Activated CD8-positive, alpha-beta memory T cell treated with anti-CD3 and anti-CD28 coated beads for 36 hours (primary cell): ENCODE results near the gene MAD1L1. TPM values are rescaled to one million over a fixed set of nuclear protein-coding genes. Genes with fewer than 3 reads are reported as not detected.

Experiments
- CTCF ChIA-PET: fragments of 350-600 bp; sonication (Branson Sonifier 250); formaldehyde crosslinking; loops from one replicate; lab custom pipeline; 2021; ENCODE audit warnings: antibody characterized with exemption; lab: Charles Lee
- POLR2A ChIA-PET: fragments of 350-600 bp; sonication (Branson Sonifier 250); formaldehyde crosslinking; loops from one replicate; lab custom pipeline; 2021; ENCODE audit warnings: antibody characterized with exemption; lab: Charles Lee
- total RNA-seq, 2 experiments: library from RNA; stranded (reverse); gene quantifications; one replicate each; pipeline ENCODE4 v1.2.3, GENCODE V29; 2021

Gene MAD1L1
- total RNA-seq, 2 experiments from 2014 or later = 39.4 to 40.8 TPM

DNA sequence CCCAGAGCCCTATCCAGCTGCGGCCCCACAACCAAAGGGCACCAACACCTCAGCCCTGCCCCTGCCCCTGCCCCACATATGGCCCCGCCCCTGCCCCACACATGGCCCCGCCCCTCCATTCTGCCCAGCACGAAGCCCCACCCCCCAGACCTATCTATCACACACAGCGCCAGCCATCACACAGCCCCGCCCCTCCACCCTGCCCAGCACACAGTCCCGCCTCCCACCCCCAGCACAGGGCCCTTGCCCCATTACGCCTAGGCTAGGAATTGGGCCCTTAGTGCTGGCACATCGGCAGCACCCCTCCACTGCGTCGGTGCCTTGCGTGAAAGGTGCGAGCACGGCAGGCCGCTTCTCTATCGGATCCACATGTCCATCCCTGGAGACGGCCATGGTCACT is 126.8 kb downstream of the MAD1L1 start:
- CTCF ChIA-PET = no interaction called here
- POLR2A ChIA-PET = no interaction called here

DNA sequence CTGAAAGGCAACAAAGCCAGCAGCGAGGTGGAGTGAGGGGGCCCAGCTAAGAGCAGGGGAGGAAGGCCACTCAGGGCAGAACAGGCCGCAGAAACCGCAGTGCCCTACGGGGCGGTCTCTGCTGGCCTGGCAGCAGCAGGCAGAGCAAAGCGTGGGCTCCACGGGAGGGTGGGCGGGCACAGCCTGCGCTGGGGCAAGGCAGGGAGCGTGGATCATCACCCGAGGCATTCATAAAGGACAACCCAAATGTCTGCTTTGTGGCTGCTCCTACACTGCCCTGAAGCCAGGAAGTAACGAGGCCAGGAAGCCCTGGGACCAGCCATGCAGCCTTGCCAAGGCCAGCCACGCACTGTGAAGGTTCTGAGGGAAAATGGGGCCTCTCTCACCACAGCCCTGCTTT is 127.5 kb downstream of the MAD1L1 start:
- ChIA-PET CTCF (no interaction called here), POLR2A (no interaction called here)

DNA sequence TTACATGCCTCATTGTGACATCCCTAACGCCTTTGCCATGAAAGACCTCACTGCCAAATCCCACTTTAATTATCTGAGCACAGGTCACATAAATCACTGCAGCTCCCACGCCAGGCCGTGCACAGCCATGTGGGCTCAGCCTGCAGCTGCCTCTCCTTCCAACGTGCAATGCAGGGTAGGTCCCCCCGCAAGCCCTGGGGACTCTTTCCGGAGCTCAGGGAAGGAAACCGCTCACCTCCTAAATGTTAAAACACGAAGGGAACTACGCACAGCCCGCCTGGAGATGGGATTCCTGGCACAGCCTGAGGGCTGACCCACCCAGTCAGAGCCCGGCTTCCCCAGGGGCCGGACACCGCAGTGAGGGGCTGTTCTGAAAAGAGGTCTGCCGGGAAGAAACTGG is 128.0 kb downstream of the MAD1L1 start:
- ChIA-PET CTCF (no interaction called here), POLR2A (no interaction called here)

DNA sequence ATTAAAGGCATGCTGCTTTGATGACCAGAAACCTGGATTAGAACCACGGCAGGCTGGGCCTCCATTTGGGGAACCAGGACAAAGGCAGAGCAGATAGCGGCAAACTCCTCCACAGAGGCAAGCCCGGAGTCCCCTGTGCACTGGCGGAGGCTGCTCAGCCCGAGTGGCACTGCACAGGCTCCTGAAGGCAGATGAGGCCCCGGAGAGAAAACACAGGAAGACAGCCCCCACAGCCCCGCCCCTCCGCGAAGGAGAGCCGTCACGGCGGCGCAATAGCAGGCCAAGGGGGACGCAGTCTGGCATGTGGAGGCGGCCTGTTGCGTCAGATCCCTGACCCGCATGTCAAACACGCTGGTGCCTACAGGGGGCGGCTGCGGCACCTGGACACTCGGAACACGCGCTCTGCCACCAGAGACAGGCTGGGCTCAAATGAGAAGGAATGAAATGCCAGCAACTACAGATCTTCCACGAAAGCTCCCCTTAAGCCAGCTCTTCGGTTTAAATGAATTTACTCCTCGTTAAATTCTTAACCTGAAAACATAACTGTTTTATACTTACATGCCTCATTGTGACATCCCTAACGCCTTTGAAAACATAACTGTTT is 128.5 kb downstream of the MAD1L1 start:
- CTCF ChIA-PET = no interaction called here
- POLR2A ChIA-PET = no interaction called here

DNA sequence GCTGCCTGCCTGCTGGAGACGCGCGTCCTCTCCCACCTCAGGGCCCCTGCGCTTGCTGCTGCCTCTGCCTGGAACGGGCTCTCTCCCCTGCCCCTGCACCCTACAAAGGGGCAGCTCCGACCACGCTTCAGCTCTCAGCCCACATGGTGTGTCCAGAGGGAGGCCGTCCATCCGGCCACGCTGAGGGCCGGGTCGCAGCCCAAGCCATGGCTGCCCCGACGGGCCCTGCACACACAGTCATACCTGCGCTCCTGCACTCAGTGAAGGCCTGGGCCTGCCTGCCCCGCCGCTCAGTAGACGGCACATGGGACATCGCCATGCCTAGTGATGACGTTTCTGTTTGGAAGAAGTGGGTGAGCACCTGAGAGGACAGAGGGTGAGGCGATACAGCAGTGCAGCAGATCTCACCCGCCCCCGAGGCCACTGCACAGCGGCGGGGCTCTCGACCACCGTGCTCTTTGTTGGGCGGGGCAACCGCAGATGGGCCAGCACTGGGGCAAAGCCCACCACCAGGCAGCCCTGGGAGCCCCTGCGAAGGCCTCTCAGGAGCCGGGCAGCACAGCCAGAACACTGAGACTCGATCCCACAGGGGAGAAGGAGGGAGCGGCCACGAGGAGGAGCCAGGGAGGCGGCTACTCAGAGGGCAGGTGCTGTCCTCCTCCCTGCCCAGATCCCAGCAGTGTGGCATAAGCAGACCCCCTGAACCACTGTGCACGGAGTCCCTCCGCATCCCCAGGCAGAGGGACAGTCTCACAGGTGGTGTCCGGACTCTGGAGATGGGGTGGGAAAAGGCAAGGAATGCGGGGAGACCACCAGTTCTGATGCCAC is 129.5 kb downstream of the MAD1L1 start:
- ChIA-PET CTCF (no interaction called here), POLR2A (no interaction called here)

DNA sequence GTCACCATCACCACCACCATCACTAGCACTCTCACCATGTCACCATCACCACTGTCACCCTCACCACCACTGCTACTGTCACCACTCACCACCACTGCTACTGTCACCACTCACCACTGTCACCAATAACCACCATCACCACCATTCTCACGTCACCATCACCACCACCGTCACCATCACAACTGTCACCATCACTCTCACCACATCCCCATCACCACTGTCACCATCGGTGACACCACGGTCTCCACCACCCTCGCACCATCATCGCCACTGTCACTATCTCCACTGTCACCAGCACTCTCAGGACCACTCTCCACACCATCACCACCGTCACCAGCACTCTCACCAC is 130.4 kb downstream of the MAD1L1 start:
- ChIA-PET CTCF (no interaction called here), POLR2A (no interaction called here)

DNA sequence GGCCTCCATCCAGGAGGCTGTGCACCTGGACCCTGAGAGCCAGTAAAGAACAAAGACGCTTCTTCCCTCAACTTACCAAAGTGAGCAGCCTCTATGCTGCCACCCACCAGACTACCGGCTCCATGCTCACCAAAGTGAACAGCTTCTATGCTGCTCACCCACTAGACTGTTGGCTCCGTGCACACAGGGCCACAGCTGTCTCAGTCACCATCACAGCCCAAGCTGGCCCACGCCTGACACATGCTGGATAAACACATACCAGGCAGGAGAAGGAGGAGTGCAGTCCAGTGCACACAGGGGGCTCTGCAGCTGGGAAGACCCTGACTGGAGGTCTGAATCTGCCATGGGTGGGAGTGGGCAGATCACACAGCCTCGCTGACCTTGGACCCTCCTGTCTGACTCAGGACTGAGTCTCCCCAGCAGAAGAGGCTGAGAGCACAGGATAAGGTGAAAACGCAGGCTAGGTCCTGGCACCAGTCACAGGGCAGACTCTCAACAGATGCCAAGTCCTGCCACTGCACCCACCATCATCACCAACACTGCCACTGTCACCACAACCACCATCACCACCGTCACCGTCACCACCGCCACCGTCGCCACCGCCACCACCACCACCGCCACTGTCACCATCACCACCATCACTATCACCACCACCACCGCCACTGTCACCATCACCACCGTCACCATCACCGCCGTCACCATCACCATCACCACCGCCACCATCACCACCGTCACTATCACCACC is 130.9 kb downstream of the MAD1L1 start:
- CTCF ChIA-PET = no interaction called here

DNA sequence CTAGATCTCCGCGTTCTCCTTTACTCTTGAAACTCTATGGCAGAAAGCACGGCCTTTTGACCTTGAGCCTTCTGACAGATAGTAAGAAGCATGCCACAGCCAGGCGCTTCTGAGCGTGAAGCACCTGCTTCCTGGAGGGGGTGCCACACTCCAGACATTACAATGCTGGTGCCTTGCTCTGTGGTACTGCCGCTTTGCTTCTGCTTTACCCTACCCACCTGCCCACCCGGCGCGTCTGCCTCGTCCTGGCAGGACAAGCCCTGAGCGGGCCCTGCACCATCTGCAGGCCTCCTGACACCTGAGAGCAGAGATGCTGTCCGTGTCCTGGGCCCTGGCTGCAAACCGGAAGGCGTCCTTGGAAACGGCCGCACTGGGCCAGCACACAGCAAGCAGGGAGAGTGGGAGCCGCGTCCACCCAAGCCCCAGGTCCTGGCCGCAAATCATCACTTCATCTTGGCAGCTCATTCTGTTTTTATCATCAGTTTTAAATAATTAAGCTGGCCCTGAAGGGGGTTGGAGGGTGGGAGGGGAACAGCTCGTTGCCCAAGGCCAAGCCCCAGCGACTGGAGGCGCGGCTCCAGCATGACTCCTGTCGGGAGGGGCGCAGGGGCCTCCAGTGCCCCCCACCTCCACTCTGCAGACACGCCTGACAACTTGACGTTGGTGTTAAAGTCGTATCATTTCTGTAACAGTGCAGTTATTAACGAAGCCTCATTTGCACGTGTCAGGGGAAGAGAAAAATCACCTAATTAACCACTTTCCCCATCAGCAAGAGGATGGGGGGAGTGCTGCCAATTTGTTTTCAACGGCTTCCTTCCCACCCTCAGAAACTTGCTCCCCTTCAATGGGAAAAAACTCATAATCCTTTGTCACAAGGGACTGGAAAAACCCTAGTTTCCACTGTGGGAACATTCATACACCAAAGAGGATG is 132.2 kb downstream of the MAD1L1 start:
- POLR2A ChIA-PET = no interaction called here

More for the DNA sequence above, 130.9 kb downstream of the MAD1L1 start:
- POLR2A ChIA-PET = no interaction called here

DNA sequence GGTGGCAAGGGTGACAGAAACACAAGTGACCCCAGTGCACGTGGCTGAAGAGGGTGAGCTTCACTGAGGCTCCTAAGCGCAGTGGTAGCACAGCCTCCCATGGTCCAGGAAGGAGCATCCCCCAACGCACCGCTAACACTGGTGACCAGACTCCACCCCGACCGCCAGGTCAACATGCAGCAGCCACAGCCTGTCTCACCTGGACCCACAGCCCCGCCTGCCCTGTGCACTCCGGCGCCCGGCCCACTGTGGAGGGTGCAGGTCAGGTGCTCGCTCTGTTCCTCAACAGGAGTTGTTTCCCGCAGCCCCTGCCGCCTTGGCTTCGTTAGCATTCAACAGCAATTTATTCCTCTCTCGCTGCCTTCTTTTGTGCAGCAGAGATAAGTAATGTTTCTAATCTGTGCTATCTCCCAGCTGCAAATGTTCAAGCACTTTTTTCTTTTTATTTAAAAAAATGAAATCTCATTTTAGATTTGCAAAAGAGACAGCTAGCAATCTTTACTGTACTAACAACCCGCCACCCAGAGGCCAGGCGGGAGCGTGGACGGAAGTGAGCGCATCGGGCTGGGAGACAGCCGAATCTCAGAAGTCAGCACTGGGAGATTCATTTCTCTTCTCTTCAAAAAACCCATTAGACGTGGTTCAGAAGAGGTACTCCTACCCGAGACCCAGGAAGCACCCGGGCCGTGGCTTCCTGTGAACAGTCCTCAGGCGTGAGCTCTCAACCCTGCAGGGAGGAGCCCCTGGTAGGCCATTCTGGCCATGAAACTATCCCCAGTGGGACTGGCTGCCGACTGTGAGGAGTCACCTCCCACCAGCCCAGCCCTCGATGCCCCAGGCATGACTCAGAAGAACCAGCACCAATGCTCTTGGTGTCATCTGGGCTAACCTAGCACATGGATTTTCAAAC is 133.4 kb downstream of the MAD1L1 start:
- ChIA-PET CTCF (no interaction called here), POLR2A (no interaction called here)

More for the DNA sequence above, 132.2 kb downstream of the MAD1L1 start:
- CTCF ChIA-PET = interaction anchor here (1.3 kb wide), 1 partner anchor 19 kb away, joined by 3 read pairs; no protein-coding TSS in a partner anchor

DNA sequence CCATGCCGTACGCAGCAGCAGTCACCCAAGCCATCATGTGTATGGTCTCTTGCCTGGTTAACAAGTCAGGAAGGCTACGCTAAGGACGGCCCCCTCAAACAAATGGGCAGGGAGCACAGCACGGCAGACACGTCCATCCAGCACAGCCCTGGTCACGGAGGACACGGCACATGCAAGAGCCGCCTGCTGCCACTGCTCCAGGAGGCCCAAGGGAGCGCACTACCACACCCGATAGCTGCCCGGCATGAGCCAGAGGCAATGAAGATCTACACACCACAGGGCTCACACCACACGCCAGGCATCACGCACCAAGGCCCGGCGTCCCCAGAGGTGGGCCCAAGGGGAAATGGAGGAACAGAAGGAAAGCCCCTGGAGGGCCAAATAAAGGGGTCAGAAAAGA is 134.2 kb downstream of the MAD1L1 start:
- CTCF ChIA-PET = interaction anchor here (0.6 kb wide), 1 partner anchor 192 kb away, joined by 4 read pairs; no protein-coding TSS in a partner anchor
- POLR2A ChIA-PET = no interaction called here

DNA sequence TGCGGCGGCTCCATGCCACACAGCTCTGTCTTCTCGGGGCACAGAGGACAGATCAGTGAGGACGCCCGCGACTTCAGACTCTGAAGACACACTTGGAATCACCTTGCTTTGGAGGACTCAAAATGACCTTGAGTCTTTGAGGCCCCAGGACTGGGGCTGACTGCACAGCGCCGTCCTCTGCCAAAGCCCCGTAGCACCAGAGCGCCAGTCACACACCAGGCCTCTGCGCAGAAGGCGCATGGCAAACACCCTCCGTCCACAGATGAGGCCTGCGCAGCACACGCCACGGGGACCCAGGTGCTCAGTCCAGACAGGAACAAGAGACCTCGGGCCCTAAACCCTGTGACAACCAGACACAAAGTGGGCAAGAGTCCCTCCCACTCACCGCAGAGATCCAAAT is 134.7 kb downstream of the MAD1L1 start:
- ChIA-PET POLR2A (no interaction called here), CTCF (interaction anchor here (0.6 kb wide), 1 partner anchor 192 kb away, joined by 4 read pairs; no protein-coding TSS in a partner anchor)

DNA sequence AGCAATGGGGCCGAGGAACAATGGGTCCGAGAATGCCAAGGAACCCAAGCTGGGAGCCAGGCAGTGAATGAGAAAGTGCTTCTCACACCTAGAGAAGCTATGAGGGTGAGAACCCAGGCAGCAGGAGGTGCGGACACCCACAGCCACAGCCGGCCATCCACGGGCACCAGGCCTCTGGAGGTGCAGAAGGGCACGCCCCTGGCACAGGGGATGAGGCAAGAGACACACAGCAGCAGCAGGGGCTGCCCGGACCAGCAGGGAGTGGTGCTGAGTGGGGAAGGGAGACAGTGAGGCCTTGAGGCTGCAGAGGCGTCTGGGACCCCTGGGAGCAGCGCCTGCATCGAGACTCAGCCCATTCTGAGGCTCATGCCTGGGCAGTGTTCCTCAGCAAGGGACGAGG is 135.3 kb downstream of the MAD1L1 start:
- ChIA-PET POLR2A (no interaction called here), CTCF (interaction anchor here (0.6 kb wide), 1 partner anchor 191 kb away, joined by 4 read pairs; no protein-coding TSS in a partner anchor)

DNA sequence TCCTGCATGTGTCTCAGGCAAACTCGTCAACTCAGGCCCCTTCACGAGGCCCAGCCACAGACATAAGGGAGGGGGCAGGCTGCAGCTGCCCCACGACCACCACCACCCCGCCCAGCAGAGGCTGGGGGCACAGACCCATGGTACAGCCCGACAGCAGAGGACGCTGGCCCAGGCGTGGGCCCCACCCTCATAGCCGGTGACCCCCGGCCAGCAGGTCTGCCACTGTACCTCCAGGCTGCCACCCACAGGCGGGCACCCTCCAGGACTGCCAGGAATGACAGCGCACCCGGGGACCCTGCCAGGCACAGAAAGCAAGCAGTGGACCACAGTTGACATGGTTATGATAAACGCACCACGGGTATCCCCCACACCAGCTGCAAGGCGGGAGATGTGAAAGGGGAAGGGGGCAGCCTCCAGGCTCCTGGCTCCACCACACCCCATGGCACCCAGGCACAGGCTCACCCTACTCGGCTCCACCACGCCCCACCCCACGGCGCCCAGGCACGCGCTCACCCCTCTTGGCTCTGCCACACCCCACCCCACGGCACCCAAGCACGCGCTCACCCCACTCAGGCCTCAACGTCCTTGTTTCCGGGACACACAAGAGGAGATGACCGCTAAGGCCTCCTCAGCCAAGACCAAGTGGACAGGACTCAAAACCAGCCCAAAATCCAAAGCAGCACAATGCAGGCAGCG is 135.9 kb downstream of the MAD1L1 start:
- POLR2A ChIA-PET = no interaction called here
- CTCF ChIA-PET = no interaction called here

DNA sequence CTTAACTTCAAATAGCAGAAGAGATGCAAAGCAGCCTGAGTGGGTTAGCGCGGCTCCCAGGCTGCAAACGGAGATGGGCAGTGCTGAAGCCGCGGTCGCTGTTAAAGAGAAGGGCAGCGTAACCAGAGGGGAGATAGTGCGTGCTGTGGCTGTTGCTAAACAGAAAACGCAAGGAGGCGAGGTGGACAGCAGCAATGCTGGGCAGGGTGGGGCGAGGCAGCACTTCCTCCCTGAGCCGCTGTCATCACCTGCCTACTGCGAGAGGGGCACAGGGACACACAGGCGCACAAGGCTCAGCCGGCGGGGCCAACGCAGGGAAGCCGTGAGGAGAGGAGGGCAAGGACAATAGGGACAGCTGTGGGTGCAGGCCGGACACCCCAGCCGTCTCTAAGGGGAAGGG is 137.3 kb downstream of the MAD1L1 start:
- ChIA-PET POLR2A (no interaction called here), CTCF (no interaction called here)

DNA sequence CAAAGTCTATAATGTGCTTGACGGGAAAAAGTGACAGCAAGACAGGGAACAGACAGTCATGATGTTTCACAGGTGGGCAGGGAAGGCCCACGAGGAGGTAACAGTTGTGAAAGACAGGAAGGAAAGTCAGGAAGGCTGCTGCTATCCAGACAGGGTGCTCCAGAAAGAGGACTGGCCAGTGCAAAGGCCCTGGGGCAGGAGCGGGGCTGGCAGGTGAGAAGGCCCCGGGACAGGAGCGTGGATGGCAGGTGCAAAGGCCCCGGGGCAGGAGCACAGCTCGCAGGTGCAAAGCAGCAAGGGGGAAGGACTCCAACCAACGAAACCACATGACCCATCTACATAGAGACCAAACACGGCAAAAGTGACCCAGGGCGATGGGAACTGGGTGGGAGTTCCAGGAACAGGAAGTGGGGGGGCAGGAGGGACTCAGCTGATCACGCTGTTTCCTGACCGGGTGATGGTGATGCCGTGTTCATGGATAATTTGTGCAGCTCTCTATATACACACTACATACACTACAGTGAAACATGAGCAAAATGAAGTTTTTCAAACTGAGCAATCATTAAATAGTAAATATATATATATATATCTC is 138.2 kb downstream of the MAD1L1 start:
- ChIA-PET POLR2A (no interaction called here), CTCF (no interaction called here)

DNA sequence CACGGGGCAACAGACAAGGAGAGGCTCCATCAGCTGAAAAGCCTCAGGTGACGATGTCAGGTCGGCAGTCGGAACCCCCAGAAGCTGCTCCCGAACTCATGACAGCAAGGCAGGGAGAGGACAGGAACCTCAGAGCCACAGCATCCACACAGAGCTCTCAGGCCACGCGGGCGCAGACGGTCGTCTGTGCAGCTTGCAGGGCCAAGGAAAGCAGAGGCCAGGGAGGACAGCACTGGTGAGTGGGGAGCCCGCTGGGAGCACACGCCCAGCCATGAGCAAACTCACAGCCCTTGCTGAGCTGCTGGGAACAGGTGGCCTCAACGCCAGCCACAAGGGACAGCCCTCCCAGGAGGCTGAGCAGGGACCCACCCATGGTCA is 138.9 kb downstream of the MAD1L1 start:
- POLR2A ChIA-PET = no interaction called here
- CTCF ChIA-PET = no interaction called here

DNA sequence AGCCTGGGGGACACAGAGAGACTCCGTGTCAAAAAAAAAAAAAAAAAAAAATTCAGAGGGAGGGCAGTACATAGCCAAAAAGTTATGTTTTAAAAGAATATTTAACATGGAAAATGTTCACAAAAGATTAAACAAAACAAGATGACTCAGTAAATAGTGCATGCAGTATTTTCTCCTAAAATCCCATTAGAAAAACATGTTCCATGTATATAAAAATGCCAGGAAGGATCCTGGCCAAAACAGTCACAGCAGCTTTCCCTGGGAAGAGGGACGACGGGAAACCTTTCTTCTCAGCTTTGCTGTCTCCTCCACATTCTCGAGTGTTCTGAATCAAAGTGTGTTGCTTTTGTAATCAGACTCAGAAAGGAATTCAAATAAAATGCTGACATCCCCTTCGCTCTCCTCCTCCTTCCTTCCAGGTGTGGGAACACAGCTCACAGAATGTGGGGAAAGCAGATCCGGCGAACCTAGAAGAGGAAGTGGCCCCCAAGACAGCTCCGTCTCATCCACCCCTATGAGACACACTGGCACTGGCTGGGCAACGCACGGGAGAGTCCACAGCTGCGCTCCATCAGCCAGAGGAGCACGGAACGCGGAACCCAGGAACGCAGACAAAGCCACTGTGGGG is 139.4 kb downstream of the MAD1L1 start:
- ChIA-PET CTCF (no interaction called here), POLR2A (no interaction called here)
